HG03108 (cell line): Measurements from ENCODE around the gene TECPR2.
"Not testable (repeated sequence)": the region's sequence is repeated elsewhere in the genome, so short reads cannot be mapped to it uniquely, and the experiment has no call there.

ENCODE experiments used
- ATAC-seq: cut with Tn5 transposase; IDR thresholded peaks from one replicate; pipeline ENCODE4 v1.9.1; 2021; ENCODE audit warnings: moderate library complexity; ENCODE audit not compliant: unreplicated experiment

The TECPR2 gene

DNA sequence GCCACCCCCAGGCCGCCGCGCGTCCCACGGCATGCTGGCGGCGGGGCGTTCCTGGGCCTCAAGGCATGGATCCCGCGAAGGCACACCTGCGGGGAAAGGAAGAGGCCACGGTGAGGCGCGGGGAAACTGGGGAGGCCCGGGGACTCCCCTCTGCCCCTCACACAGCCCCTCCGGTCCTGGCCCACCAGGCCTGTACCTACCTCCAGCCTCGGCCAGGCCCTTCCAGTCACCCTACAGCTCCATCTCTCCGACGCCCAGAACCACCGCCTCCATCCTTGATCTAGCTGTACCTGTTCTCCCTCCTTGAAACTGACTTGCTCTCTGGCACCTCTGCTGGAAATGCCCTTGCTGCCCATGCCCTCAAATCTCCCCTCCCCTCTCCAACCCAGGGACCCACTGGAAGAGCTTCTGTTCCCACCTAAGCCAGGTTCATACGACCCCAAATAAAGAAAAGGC is 145.1 kb downstream of the TECPR2 start:
- ATAC-seq: no peak

DNA sequence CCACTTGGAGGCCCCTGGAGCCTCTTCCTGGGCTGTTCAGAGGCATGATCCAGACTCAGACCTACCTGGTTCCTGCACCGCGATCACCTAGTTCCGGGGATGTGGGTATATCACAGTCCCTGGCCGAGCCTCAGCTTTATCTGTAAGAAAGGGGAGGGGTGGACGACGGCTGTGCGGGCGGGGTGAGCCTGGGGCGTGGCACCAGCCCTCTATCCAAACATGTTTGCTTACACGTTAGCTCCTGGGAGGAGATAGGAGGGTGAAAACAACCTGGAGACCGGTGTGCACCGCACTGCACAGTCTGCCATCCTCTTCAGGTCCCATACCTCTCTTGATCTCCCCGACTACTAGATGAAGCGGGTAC is 145.7 kb downstream of the TECPR2 start:
- ATAC-seq: no peak

DNA sequence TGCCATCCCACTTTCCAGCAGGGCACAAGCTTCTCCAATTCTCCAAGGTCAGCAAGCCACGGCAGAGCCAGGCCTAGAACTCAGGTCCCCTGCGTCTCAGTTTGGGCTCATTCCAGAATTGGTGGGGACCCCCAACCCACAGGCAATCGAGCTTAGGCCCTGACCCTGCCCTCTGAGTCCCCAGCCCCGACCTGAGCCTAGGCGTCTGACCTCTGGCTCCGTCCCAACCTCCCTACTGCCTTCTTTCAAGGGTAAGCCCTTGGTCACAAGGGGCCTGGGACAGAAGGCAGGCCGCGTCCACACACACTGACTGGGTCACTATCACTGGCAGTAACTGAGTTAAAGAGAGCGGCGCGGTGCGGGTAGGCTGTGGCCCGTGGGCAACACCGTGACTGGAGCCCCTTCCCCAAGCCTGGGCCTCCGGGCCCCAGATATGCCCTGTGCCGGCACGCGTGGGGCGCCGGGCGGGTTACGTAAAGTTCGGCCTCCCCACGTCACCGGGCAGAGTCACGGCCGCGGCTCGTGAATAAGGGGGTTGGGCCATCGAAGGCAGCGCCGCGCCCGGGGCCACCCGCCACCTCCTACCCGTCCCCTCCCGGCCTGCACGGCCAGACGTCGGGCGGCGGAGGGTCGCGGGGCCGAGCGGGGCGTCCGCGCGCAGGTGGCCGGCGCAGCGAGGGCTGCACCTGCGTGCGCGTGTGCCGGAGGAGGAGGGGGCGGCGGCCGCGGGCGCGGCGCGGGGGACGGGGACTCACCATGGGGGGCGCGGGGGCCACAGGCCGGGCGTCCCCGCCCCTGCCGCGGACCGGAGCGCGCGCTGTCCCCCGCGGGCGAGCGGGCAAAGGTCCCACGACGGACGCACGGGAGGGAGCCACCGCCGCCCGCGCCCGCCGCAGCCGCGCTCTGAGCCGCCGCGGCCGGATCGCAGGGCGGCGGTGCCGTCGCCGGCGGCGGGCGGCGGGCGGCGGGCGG is 146.3 kb downstream of the TECPR2 start:
- no peak for ATAC-seq

DNA sequence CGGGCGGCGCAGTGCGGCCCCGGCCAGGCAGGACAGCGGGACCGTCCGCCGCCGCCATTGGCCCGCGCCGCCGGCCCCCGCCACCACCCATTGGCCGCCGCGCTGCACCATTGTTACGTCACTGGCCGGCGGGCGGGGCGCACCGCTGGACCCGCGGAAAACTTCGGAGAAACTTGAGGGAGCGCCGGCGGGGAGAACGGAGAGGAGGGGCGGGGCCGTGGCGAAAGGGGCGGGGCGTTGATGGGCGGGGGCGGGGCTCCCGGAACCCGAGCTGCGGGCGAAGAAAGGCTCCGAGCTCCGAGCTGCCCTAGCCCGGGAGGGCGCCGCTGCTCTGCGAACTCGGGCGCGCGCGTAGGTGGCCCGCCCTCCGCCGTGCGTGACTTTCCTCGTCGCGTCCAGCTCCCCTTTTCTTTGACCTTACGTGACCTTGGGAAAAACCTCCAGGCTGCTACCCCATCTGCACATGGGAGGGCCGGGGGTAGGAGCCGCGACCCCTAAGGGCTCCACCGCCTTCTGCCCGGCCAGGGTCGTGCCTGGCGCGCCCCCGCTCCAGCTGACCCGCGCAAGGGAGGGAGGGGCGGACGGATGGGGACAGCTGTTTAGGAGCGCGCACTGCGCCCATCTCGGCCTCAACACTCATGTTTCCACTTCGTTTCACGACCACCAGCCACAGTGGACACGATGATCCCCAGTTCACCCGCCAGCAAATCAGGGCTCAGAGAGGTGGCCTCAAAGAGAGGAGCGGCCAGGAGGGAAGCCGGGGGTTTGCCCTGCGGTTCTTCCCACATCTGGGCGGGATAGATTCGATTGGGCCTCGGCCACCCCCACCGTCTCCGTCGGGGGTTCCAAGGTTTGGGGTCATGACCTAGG is 147.2 kb downstream of the TECPR2 start, which contains the start of gene ANKRD9:
Gene ANKRD9 (minus strand): TSS at position 31 of the 870 bp plus-strand sequence. CDS start 1,887 bp downstream, outside the sequence.
- ATAC-seq: peak; percentile 70

DNA sequence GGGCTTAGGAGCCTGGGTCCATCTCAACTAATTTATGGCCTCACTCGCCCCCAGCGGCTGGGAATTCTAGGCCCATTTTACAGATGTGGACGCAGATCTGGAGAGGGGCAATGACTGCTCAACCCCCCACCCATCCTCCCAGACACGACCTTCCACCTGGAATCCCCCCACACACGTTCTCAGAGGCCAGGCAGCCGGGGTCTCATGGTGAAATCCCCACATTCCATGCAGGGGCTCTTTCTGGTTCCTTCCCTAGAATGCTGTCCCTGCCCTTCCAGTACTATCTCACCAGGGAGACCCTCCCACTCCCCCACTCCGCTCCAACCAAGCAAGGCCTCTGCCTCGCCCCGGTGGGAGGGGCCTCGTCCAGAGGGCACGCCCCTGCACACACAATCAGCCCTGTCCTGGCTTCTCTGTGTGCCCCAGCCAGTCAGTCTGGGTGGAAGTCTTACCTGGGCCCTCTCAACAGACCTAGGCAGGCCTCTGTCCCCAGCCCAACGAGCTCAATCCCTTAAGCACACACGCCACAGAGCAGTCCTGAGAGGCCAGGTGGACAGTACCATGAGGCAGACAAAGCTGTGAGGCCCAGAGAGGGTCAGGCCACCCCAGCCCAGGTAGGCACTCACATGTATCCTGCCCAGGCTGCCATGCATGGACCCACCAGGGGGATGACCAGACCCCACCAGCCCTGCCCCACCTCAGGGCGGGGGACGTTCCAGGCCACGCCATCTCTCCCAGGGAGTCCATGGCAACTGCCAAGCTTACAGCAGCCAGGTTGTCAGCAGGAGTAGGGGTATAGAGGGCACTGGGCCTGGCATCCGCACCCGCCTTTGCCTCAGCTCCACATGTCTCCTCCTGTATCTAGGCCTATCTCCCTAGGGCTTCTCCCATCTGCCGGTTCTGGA is 148.1 kb downstream of the TECPR2 start:
- no peak for ATAC-seq

DNA sequence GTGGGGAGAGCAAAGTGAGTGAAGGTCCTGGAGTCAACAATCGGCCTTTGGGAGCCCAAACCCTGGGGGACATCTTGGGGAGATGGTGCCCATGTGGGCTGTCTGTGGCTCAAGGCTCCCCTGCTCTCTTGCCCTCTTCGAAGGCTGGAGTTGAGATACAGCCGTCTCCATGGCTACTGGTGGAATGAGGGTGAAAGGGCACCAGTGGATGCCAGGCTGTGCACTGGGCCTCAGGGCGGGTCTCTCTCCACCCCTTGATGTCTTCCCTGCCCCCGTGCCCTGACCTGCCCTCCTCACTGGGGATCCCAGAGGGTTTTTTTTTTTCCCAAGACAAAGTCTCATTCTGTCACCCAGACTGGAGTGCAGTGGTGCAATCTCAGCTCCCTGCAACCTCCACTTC is 148.8 kb downstream of the TECPR2 start:
- no peak for ATAC-seq

DNA sequence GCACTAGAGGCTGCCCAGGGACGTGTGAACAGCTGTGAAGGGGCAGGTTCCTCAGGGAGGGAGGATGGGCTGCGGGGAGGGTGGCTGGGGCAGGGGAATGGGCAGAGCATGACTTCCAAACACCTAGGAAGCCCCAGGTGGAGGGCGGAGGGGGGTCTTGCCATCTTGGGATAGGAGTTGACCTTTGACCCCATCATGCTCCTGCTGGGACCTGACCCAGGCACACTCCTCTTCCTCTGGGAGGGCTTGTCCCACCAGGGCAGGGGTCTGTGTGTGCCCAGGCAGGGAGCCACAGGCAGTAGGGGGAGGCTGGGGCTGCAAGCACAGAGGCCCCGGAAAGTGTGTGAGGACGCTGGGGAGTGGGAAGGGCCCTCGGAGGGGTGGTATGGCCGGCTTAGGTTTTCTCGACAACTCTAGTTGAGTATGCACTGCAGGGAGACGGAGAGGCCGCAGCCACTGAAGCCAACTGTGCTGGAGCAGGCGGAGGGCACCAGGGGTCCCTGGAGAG is 150.1 kb downstream of the TECPR2 start:
- no peak for ATAC-seq

DNA sequence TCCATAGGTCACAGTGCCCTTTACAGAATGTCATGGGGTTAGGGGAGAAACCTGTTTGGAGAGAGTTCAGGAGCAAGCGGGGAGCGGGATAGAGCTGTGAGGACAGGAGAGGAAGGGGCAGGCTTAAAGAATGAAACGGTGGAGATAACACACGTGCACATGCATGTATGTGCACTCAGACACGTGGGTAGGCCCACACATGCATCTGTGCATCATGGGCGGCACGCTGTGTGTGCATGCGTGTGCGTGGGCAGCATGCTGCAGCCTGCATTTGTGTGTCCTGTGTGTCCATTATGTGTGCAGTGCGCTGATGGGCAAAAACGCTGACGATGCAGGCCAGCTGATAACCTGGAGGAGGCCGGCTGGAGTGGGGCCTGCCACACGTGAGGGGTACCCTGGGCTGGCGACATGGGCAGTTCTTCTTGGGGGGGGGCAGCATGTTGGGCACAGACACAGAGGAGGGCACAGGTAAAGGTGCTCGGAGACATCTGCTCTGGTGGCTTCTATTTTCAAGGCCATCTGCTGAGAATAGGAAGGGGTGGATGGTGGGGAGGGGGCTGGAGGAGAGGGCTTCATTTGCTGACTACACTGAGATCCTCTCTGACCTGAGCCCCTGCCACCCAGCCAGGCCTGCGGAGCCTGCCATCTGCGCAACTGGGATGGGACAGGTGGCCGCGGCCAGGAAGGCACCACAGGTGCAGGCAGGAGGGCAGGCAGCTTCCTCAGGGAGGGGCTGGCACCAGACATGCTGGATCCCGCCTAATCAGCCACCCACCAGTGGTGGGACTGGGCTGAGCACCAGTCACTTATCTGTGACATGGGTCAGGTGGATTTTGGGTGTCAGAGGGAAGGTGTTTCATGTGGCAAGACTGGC is 151.4 kb downstream of the TECPR2 start:
- ATAC-seq: no peak

DNA sequence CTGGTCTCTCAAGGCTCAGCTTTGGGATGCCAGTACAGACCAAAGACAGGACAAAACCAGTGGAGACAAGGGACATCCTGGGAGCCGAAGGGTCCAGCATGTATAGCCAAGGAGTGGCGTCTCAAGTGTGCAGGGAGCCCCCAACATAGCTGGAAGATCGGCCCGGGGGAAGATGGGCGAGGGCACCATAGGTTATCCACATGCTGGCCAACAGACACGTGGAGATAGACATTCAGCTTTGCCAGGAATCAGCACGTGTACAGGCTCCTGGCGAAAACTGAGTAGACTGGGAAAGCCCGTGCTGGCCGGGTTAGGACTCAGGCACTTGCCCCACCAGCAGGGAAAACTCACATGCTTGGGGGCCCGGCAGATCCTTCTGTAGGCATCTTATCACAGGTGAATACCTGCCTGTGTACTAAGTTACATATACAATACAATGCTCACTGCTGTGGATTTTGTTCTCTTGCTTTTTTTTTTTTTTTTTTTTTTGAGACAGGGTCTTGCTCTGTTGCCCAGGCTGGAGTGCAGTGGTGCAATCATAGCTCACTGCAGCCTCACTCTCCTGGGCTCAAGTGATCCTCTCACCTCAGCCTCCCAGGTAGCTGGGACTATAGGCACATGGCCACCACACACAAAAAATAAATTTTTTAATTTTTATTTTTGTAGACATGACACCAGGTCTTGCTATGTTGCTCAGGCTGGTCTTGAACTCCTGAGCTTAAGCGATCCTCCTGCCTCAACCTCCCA is 152.4 kb downstream of the TECPR2 start:
- no peak for ATAC-seq

DNA sequence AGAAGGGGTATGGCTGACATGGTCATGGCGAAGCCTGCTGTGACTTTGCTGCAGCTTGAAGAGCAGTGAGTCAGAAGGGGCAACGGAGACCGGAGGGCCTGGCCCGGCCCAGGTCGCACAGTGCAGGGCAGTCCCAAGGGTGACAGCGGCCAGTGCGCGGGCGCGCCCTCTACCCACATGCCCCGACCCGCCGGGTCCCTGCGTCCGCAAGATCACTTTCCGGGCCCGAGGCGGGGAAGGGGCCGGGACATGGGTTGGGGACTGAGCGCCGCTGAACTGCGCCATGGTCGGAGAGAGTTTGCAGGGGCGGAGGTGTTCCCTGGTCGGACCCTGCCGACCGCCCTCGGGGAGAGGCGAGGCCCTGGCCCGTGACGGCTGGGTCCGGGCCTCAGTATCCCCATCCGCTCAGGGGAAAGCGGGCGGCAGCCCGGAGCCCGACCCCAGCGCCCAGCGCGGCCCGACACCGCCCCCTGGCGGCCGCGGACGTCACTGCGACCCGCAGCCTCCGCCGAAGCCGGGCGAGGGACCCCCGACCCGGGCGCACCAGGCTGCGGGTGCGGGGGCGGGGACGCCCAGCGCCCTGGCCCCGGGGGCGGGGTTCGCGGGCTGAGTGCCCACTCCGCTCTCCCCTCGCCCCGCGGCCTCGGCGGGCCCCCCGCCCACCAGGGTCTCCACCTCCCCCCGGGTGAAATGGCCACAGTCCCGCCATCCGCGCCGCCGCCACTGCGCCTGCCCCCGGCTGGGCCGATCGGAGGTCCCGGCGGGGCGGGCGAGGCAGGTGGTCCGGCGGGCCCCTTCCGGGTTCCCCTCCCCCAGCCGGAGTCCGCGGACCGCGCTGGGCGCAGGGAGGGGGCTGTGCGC is 154.0 kb downstream of the TECPR2 start:
- ATAC-seq: peak; percentile 50

DNA sequence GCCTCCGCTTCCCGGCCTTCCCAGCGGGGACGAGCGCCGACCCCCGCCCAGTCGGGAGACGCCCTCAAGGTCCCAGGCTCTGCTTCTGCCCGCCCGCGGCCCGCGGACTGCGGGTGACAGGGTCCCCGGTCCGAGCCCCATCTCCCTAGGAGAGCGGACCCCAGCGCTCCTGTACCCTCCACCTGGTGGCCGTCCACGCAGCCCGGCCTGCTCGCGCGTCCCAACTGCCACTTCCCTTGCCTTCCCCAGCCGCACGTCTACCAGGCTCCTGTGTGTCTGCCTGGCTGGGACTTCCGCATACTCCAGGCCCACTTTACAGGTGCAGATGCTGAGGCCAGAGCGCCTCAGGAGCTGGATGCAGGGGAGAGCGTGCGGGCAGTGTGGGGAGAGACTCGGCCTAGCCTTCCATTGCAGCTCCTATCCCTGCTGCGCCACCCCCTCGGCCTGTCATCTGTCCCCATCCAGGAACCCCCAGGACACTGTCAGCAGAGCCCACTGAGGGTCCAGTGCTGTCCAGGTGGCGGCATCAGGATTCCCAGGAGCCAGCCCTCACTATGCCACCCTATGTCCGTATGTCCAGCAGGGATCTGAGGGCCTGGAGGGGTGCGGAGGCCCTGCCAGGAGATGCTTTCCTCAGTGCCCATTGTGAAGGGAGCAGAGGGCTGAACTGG is 154.8 kb downstream of the TECPR2 start:
- ATAC-seq: peak; percentile 18

DNA sequence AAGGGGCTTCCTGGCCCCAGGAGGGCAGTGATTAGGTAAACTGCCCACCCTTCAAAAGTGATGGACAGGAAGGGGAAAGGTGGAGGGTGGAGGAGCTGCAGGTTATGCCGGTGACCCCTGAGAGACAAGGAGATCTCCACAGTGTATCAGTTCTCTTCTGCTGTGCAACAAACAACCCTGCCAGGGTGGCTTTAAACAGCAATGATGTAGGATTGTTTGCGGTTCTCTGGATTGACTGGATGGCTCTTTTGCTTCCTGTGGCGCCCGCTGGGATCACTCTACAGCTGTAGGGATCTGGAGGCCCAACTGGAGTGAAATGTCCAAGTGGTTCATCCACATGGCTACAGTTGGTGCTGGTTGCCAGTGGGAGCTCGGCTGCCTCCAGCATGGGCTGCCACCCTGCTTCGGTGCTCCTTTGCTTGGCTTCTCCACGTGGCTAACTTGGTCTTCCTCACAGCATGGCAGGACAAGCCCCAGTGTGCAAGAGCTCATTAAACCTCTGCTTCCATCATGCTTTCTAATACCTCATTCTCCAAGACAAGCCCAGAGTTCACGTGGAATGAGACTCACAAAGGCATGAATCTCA is 155.4 kb downstream of the TECPR2 start:
- no peak for ATAC-seq

DNA sequence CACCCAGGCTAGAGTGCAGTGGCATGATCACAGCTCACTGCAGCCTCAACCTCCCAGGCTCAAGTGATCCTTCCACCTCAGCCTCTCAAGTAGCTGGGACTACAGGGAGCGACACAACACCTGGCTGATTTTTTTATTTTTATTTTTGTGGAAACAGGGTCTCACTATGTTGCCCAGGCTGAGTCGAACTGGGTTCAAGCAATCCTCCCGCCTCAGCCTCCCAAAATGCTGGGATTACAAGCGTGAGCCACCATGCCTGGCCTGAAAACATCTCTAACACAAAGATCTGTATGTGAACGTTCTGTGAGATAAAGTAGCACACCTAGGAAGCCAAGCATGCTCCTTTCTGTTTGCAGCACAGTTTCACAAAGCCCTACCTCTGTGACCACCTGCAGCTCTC is 157.0 kb downstream of the TECPR2 start:
- not testable (repeated sequence) for ATAC-seq

DNA sequence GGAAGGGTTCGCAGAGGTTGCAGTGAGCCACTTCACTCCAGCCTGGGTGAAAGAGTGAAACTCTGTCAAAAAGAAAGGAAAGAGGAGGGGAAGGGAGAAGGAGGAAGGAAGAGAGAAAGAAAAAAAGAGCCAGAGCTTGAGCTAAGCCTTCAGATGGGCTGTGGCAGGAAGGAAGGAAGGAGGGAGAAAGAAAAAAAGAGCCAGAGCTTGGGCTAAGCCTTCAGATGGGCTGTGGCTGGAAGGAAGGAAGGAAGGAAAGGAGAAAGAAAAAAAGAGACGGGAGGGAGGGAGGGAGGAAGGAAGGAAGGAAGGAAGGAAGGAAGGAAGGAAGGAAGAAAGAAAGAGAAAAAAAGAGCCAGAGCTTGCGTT is 160.4 kb downstream of the TECPR2 start:
- no peak for ATAC-seq

DNA sequence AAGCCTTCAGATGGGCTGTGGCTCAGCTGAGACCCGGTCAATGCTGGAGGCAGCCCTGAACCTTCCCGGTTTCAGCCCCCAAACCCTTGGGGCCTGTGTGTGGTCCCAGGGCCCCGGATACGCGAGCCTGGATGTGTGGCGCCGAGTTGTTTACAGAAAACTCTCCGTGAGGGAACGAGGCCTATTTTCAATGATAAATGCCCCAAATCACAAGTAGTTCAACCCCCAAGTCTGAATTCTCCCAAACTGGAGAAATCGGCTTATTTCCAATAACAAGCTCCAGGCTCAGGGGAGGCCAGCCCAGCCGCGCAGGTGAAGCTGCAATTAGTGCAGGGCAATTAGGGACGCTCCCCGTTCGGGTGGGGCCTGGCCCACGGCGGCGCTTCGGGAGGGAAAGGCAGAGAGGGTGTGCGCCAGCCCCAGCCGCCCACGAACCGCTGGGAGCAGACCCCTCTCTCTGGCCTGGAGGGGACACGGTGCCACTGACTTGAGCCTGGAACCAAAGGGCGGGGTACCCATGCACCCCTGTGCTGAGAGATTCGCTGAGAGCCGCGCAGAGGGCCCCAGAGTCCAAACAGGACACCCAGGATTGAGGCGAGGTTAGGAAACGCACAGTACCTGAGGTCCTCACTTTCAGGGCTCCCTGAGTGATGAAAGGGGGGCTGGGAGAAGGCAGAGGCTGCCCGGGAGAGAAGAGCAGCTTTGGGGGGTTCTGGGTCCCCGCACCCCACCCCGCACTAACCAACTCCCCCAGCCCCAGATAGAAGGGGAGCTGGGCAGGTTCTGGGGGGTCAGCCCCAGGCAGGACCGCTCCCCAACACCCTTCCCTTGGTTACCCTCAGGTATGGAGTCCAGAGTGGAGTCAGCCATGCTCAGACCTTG is 161.1 kb downstream of the TECPR2 start:
- ATAC-seq: no peak
